Measurements from ENCODE around the gene ACTG2. TPM values are rescaled to one million over a fixed set of nuclear protein-coding genes. Genes with fewer than 3 reads are reported as not detected.
"Not testable (repeated sequence)": the region's sequence is repeated elsewhere in the genome, so short reads cannot be mapped to it uniquely, and the experiment has no call there.

ACTG2 gene
- total and polyA plus RNA-seq, 7 donors, result 0.44 to 4.0 (median 2.7) TPM

- no peak for DNase-seq
- no peak overlapping the region for H3K4me3 ChIP-seq
- no peak for TF ChIP-seq CTCF (IDR thresholded peaks at IDR 0.05)
- 77 to 81% (median 79%) methylated on average over 8 of the region's 8 CpGs for WGBS, 3 donors
- no peaks in the 10 kb centered on the region for H3K36me3 ChIP-seq (ENCODE audit: insufficient read depth in 1 of 2, low read depth in 1 of 2)
- H3K4me1 ChIP-seq, result no peaks in the 10 kb centered on the region
- no peak overlapping the region for H3K27ac ChIP-seq
- no peaks in the 10 kb centered on the region for H3K27me3 ChIP-seq (ENCODE audit: insufficient read depth in 3 of 3, low read length in 2 of 3)
- no peak for ATAC-seq
- no peaks in the 10 kb centered on the region for H3K9me3 ChIP-seq
- intact Hi-C loops (cut with DNase I), result no loop called here
Measured at GRCh38 chr2:73899801-73900336, 7.1 kb downstream of the ACTG2 start.

- TF ChIP-seq CTCF (IDR thresholded peaks at IDR 0.05), result no peak
- H3K4me1 ChIP-seq, result no peaks in the 10 kb centered on the region
- H3K27ac ChIP-seq, result no peak overlapping the region
- intact Hi-C loops (cut with DNase I), result no loop called here
- ATAC-seq (no peak), DNase-seq (no peak)
- H3K36me3 ChIP-seq (ENCODE audit: insufficient read depth in 1 of 2, low read depth in 1 of 2), result no peaks in the 10 kb centered on the region
- no peaks in the 10 kb centered on the region for H3K27me3 ChIP-seq (ENCODE audit: insufficient read depth in 3 of 3, low read length in 2 of 3)
- H3K4me3 ChIP-seq, result no peak overlapping the region
- H3K9me3 ChIP-seq, result no peaks in the 10 kb centered on the region
- 82 to 90% (median 88%) methylated on average over 10 of the region's 10 CpGs for whole genome bisulfite sequencing, 3 donors
Measured at GRCh38 chr2:73901143-73901542, 8.3 kb downstream of the ACTG2 start.

- no peaks in the 10 kb centered on the region for H3K4me1 ChIP-seq
Measured at GRCh38 chr2:73902284-73902683, 9.5 kb downstream of the ACTG2 start.

GRCh38 chr2:73903313-73903712 is 10.5 kb downstream of the ACTG2 start:
- no peak for ATAC-seq
- intact Hi-C loops (cut with DNase I), result no loop called here
- H3K9me3 ChIP-seq, result no peaks in the 10 kb centered on the region
- H3K27ac ChIP-seq, result no peak overlapping the region
- no peaks in the 10 kb centered on the region for H3K4me1 ChIP-seq
- TF ChIP-seq CTCF (IDR thresholded peaks at IDR 0.05), result no peak
- H3K27me3 ChIP-seq (ENCODE audit: insufficient read depth in 3 of 3, low read length in 2 of 3), result no peaks in the 10 kb centered on the region
- H3K36me3 ChIP-seq (ENCODE audit: insufficient read depth in 1 of 2, low read depth in 1 of 2), result no peaks in the 10 kb centered on the region
- WGBS, 3 donors, result 42 to 55% (median 48%) methylated on average over 4 of the region's 4 CpGs
- DNase-seq, result no peak
- no peak overlapping the region for H3K4me3 ChIP-seq

More at GRCh38 chr2:73902284-73902683, 9.5 kb downstream of the ACTG2 start:
- intact Hi-C loops (cut with DNase I), result no loop called here
- Histone ChIP-seq H3K27ac (no peak overlapping the region), H3K27me3 (ENCODE audit: insufficient read depth in 3 of 3, low read length in 2 of 3) (no peaks in the 10 kb centered on the region), H3K9me3 (no peaks in the 10 kb centered on the region), H3K4me3 (no peak overlapping the region), H3K36me3 (ENCODE audit: insufficient read depth in 1 of 2, low read depth in 1 of 2) (no peaks in the 10 kb centered on the region)
- TF ChIP-seq CTCF (IDR thresholded peaks at IDR 0.05), result no peak
- DNase-seq (no peak), ATAC-seq (no peak)
- WGBS, 3 donors, result 71 to 86% (median 77%) methylated on average over 4 of the region's 4 CpGs

GRCh38 chr2:73903949-73904613 is 11.3 kb downstream of the ACTG2 start:
- H3K4me1 ChIP-seq; H3K36me3 ChIP-seq (ENCODE audit: insufficient read depth in 1 of 2, low read depth in 1 of 2); H3K27ac ChIP-seq; ATAC-seq; intact Hi-C loops (cut with DNase I); H3K9me3 ChIP-seq; H3K4me3 ChIP-seq; DNase-seq; H3K27me3 ChIP-seq (ENCODE audit: insufficient read depth in 3 of 3, low read length in 2 of 3): not testable (repeated sequence)
- 83 to 88% (median 85%) methylated on average over 5 of the region's 5 CpGs for WGBS, 3 donors
